Glutamatergic neuron (in vitro differentiated cells): Measurements from ENCODE around the gene HDAC4. TPM values are rescaled to one million over a fixed set of nuclear protein-coding genes. Genes with fewer than 3 reads are reported as not detected.

Experiments
- DNase-seq: peaks from one replicate; pipeline ENCODE4 v3.0.0; 2022
- H3K27ac Mint-ChIP-seq: one replicate; pipeline ENCODE4 v1.8.0; 2020; ENCODE audit warnings: mild to moderate bottlenecking, mixed read lengths, inconsistent platforms; ENCODE audit not compliant: unreplicated experiment
- H3K27me3 Mint-ChIP-seq: one replicate; pipeline ENCODE4 v1.8.0; 2020; ENCODE audit warnings: mild to moderate bottlenecking, moderate library complexity, mixed read lengths, inconsistent platforms; ENCODE audit not compliant: unreplicated experiment
- H3K36me3 Mint-ChIP-seq: one replicate; pipeline ENCODE4 v1.8.0; 2020; ENCODE audit warnings: mild to moderate bottlenecking, mixed read lengths, inconsistent platforms; ENCODE audit not compliant: unreplicated experiment
- H3K4me1 Mint-ChIP-seq: one replicate; pipeline ENCODE4 v1.8.0; 2020; ENCODE audit warnings: mild to moderate bottlenecking, low read depth, mixed read lengths, inconsistent platforms; ENCODE audit not compliant: unreplicated experiment
- H3K4me3 Mint-ChIP-seq: one replicate; pipeline ENCODE4 v1.8.0; 2020; ENCODE audit warnings: mild to moderate bottlenecking, mixed read lengths, inconsistent platforms; ENCODE audit not compliant: unreplicated experiment
- H3K9me3 Mint-ChIP-seq: one replicate; pipeline ENCODE4 v1.8.0; 2020; ENCODE audit warnings: mild to moderate bottlenecking, moderate library complexity, mixed read lengths, inconsistent platforms; ENCODE audit not compliant: unreplicated experiment
- total RNA-seq: library from RNA; stranded (reverse); fragmentation: NEBNext Ultra II Directional; extraction: Animal tissue kit (Norgen Biotek cat#: 25700); gene quantifications from one replicate; pipeline ENCODE4 v1.2.1, GENCODE V29; 2021; ENCODE audit not compliant: unreplicated experiment
- TF ChIP-seq, protein P1 (sequence below): fragments of 200-600 bp; sonication (generic); IDR thresholded peaks from one replicate; pipeline ENCODE4 v1.5.0; 2021; ENCODE audit not compliant: partially characterized antibody, unreplicated experiment

HDAC4 gene
- total RNA-seq, 1 donor from 2014 or later = 90.6 TPM

- H3K36me3 Mint-ChIP-seq = peaks cover 7% of the 10 kb centered on the region
Measured at GRCh38 chr2:239006622-239007285, 394.1 kb downstream of the HDAC4 start.

DNA sequence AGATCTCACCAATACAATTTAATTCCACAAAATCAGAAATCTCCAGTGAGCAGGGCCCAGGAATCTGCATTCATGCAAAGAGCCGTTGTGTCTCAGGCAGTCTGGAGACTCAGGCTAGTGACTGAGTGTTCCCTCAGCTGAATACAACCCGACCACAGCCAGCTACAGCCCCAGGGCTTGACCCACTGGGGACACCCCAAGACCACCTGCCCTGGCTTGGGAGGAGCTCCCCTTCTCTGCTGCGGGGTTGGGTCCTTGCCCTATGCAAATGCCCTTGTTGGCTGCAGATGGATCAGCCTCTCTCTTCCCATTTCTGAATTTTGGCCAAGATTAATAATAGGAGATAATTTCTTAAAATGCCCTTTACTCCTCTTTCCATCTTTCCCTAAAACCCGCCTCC is 395.2 kb downstream of the HDAC4 start:
- peaks cover 12% of the 10 kb centered on the region for H3K36me3 Mint-ChIP-seq
- TF ChIP-seq, protein P1, sequence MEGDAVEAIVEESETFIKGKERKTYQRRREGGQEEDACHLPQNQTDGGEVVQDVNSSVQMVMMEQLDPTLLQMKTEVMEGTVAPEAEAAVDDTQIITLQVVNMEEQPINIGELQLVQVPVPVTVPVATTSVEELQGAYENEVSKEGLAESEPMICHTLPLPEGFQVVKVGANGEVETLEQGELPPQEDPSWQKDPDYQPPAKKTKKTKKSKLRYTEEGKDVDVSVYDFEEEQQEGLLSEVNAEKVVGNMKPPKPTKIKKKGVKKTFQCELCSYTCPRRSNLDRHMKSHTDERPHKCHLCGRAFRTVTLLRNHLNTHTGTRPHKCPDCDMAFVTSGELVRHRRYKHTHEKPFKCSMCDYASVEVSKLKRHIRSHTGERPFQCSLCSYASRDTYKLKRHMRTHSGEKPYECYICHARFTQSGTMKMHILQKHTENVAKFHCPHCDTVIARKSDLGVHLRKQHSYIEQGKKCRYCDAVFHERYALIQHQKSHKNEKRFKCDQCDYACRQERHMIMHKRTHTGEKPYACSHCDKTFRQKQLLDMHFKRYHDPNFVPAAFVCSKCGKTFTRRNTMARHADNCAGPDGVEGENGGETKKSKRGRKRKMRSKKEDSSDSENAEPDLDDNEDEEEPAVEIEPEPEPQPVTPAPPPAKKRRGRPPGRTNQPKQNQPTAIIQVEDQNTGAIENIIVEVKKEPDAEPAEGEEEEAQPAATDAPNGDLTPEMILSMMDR = no peak
- peaks cover 6% of the 10 kb centered on the region for H3K9me3 Mint-ChIP-seq
- DNase-seq = no peak
- peaks cover 1% of the 10 kb centered on the region for H3K27me3 Mint-ChIP-seq
- no peaks in the 10 kb centered on the region for H3K4me1 Mint-ChIP-seq
- H3K27ac Mint-ChIP-seq = no peak overlapping the region
- no peak overlapping the region for H3K4me3 Mint-ChIP-seq

More at GRCh38 chr2:239006622-239007285, 394.1 kb downstream of the HDAC4 start:
- H3K9me3 Mint-ChIP-seq = peaks cover 6% of the 10 kb centered on the region
- TF ChIP-seq, protein P1 = no peak
- DNase-seq = no peak
- H3K4me3 Mint-ChIP-seq = no peak overlapping the region
- H3K27ac Mint-ChIP-seq = no peak overlapping the region
- no peaks in the 10 kb centered on the region for H3K4me1 Mint-ChIP-seq
- H3K27me3 Mint-ChIP-seq = peaks cover 1% of the 10 kb centered on the region

DNA sequence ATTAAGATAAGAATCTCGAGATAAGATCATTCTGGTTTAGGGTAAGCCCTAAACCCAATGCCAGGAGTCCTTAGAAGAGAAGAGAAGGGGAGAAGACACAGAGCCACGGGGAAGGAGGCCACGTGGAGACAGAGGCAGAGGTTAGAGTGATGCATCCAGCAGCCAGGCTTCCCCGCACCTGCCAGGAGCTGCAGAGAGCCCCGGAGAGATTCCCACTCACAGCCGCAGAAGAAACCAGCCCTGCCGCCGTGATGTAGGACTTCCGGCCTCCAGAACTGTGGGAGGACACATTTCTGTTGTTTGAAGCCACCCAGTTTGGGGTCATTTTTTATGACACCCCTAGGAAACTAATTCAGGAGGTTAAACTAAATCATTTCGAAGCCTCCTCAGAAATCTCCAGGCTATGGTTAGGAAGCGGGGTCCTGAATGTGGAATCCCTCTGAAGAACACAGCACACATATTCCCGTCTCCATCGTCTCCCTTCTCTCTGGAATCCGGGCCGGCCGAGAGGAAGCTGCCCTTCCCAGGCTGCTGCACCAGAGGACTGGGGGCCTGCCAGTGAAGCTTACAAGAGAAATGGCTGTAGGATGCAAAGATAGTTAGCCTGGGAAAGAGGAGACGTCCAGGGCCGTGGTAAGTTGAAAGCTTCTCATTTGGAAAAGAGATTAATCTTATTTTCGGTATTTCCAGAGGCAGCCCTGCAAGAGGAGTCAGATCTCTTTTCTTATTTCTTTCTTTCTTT is 396.4 kb downstream of the HDAC4 start:
- H3K9me3 Mint-ChIP-seq = peaks cover 6% of the 10 kb centered on the region
- peaks cover 1% of the 10 kb centered on the region for H3K27me3 Mint-ChIP-seq
- no peak overlapping the region for H3K27ac Mint-ChIP-seq

DNA sequence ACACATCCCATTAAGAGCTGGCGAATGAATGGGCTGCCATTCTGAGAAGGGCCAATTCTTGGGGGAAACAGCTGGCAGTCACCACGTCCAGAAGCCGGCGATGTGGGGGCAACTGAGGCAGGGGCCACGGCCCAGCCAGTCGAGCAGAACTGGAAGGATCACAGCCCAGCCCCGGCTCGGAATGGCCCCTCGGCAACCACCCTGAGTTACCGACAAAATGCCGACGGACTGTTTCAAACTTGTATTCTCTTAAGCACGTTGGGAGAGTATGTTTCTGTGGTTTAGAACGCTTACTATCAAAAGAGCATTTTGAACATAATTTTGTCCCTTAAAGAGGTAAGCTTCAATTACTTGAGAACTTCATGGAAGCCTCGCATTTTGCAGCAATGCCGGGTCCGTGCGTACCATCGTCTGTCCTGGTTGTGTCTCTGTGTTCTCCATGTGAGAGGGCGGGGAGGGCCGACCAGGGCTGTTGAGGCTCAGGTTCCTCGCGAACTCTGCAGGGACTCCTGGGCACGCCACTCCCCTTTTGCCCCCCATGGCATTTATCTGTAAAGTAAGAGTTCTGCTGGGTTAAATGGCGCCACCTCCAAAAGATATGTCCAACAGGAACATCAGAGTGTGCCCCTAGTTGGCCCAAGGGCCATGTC is 397.1 kb downstream of the HDAC4 start:
- no peak for DNase-seq
- peaks cover 1% of the 10 kb centered on the region for H3K27me3 Mint-ChIP-seq
- H3K9me3 Mint-ChIP-seq = peaks cover 6% of the 10 kb centered on the region
- TF ChIP-seq, protein P1 = no peak
- no peaks in the 10 kb centered on the region for H3K4me1 Mint-ChIP-seq
- H3K4me3 Mint-ChIP-seq = no peak overlapping the region
- H3K27ac Mint-ChIP-seq = no peak overlapping the region
- peaks cover 12% of the 10 kb centered on the region for H3K36me3 Mint-ChIP-seq

More for the DNA sequence above, 396.4 kb downstream of the HDAC4 start:
- Mint-ChIP-seq H3K36me3 (peaks cover 12% of the 10 kb centered on the region), H3K4me3 (no peak overlapping the region), H3K4me1 (no peaks in the 10 kb centered on the region)
- no peak for DNase-seq
- TF ChIP-seq, protein P1 = no peak
